K562 (cell line): ENCODE measurements around the gene MFAP3.

Experiments used
- BRCA1 ChIP-seq, 2 experiments: fragments of 450-650 bp in 1 of 2; sonication (generic) in 1 of 2; formaldehyde crosslinking in 1 of 2; IDR thresholded peaks; 2 replicates each; pipeline versions ENCODE4 v1.5.0 to v1.6.1; 2017 to 2020; ENCODE audit warnings: mild to moderate bottlenecking in 1 of 2, missing genetic modification reagents in 1 of 2
- CBFA2T2 ChIP-seq: fragments of 450-650 bp; conservative IDR thresholded peaks from 2 replicates; pipeline ENCODE4 v1.6.1; 2017; ENCODE audit warnings: mild to moderate bottlenecking
- FOXJ2 ChIP-seq: fragments of 200-800 bp; sonication (Bioruptor generic); IDR thresholded peaks from 2 replicates; pipeline ENCODE4 v1.6.1; 2016; ENCODE audit warnings: missing genetic modification characterization, missing compliant biosample characterization
- FOXM1 ChIP-seq, 2 experiments: fragments of 450-650 bp in 1 of 2; sonication (generic) in 1 of 2; formaldehyde crosslinking in 1 of 2; IDR thresholded peaks; 2 replicates each; pipeline versions ENCODE4 v1.6.1 to v1.9.0; 2017 to 2022; ENCODE audit warnings: low read depth in 2 of 2, mild to moderate bottlenecking in 2 of 2, missing genetic modification reagents in 1 of 2, moderate library complexity in 1 of 2
- NCOA6 ChIP-seq: fragments of 450-650 bp; IDR thresholded peaks from 2 replicates; pipeline ENCODE4 v1.6.1; 2017; ENCODE audit warnings: mild to moderate bottlenecking
- RBBP5 ChIP-seq: fragments of 200-600 bp; sonication (generic); IDR thresholded peaks from 2 replicates; pipeline ENCODE4 v1.6.1; 2012; ENCODE audit warnings: borderline replicate concordance, mild to moderate bottlenecking, low read length, control low read depth, inconsistent platforms; ENCODE audit not compliant: insufficient read depth, poor library complexity, severe bottlenecking
- TF ChIP-seq, protein P1 (sequence below): IDR thresholded peaks from 2 replicates; pipeline ENCODE4 v1.6.1; 2012; ENCODE audit warnings: low read depth, low read length, improper control_type of control experiment, borderline replicate concordance
- TF ChIP-seq, protein P2 (sequence below), 3 experiments: IDR thresholded peaks in 2 of 3; conservative IDR thresholded peaks in 1 of 3; 2 replicates each; pipeline ENCODE4 v1.5.1; 2011 to 2012; ENCODE audit warnings: low read length in 3 of 3, mild to moderate bottlenecking in 3 of 3, control low read depth in 2 of 3, improper control_type of control experiment in 1 of 3, inconsistent platforms in 1 of 3, low read depth in 1 of 3, mixed read lengths in 1 of 3, moderate library complexity in 1 of 3; ENCODE audit not compliant: insufficient read depth in 2 of 3

DNA sequence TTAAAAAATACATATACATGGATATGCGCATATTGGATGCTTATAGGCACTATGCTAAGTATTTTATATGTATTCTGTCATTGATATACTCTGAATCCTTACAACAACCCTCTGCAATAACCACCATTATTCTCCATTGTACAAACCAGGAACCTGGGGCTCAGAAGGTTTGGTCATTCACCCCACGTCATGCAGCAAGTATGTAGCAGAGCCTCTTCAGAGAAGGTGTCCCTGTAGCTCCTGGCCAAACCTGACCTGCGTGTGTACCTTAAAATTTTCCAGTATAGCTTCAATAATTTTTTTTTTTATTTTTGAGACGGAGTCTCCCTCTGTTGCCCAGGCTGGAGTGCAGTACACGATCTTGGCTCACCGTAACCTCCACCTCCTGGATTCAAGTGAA lies 51.9 kb downstream of the MFAP3 start:
- no peak for TF ChIP-seq CBFA2T2
- TF ChIP-seq NCOA6: no peak
- no peak for TF ChIP-seq FOXJ2 (tag)
- no peak for TF ChIP-seq RBBP5
- TF ChIP-seq, protein P1, sequence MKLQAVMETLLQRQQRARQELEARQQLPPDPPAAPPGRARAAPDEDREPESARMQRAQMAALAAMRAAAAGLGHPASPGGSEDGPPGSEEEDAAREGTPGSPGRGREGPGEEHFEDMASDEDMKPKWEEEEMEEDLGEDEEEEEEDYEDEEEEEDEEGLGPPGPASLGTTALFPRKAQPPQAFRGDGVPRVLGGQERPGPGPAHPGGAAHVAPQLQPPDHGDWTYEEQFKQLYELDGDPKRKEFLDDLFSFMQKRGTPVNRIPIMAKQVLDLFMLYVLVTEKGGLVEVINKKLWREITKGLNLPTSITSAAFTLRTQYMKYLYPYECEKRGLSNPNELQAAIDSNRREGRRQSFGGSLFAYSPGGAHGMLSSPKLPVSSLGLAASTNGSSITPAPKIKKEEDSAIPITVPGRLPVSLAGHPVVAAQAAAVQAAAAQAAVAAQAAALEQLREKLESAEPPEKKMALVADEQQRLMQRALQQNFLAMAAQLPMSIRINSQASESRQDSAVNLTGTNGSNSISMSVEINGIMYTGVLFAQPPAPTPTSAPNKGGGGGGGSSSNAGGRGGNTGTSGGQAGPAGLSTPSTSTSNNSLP: no peak
- TF ChIP-seq BRCA1 (IDR thresholded peaks at IDR 0.05): no peak
- TF ChIP-seq BRCA1 (CRISPR knock-in tag; IDR thresholded peaks at IDR 0.05): no peak
- no peak for TF ChIP-seq FOXM1 (IDR thresholded peaks at IDR 0.05; ENCODE audit: low read depth)
- TF ChIP-seq FOXM1 (CRISPR knock-in tag; IDR thresholded peaks at IDR 0.05; ENCODE audit: low read depth): no peak
- TF ChIP-seq, protein P2, sequence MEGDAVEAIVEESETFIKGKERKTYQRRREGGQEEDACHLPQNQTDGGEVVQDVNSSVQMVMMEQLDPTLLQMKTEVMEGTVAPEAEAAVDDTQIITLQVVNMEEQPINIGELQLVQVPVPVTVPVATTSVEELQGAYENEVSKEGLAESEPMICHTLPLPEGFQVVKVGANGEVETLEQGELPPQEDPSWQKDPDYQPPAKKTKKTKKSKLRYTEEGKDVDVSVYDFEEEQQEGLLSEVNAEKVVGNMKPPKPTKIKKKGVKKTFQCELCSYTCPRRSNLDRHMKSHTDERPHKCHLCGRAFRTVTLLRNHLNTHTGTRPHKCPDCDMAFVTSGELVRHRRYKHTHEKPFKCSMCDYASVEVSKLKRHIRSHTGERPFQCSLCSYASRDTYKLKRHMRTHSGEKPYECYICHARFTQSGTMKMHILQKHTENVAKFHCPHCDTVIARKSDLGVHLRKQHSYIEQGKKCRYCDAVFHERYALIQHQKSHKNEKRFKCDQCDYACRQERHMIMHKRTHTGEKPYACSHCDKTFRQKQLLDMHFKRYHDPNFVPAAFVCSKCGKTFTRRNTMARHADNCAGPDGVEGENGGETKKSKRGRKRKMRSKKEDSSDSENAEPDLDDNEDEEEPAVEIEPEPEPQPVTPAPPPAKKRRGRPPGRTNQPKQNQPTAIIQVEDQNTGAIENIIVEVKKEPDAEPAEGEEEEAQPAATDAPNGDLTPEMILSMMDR (IDR thresholded peaks at IDR 0.05 in 2 of 3, conservative IDR thresholded peaks at IDR 0.05 in 1 of 3; ENCODE audit: insufficient read depth in 2 of 3, low read depth in 1 of 3, low read length in 3 of 3): no peak
